Thyroid gland (tissue), 4 donors: ENCODE data around the gene NCOA3. TPM values are rescaled to one million over a fixed set of nuclear protein-coding genes. Genes with fewer than 3 reads are reported as not detected.

Experiments
- DNase-seq, 2 donors: peaks; one replicate each; pipeline ENCODE4 v3.0.0-alpha.2; 2019
- H3K27ac ChIP-seq, 3 donors: fragments of 200-600 bp; sonication (generic); 1 replicate in 2 of 3; 2 replicates in 1 of 3; pipeline ENCODE4 v1.5.1; 2016 to 2019; ENCODE audit warnings: mild to moderate bottlenecking in 1 of 3, moderate library complexity in 1 of 3
- H3K27me3 ChIP-seq: fragments of 200-600 bp; sonication (generic); one replicate; pipeline ENCODE4 v1.5.1; 2019
- H3K36me3 ChIP-seq, 2 donors: fragments of 200-600 bp; sonication (generic); one replicate each; pipeline ENCODE4 v1.5.1; 2016 to 2019
- H3K4me1 ChIP-seq, 2 donors: fragments of 200-600 bp; sonication (generic); one replicate each; pipeline ENCODE4 v1.5.1; 2017 to 2019
- H3K4me3 ChIP-seq, 3 donors: fragments of 200-600 bp; sonication (generic); replicated peaks in 1 of 3; 1 replicate in 2 of 3; 2 replicates in 1 of 3; pipeline ENCODE4 v1.5.1; 2016; ENCODE audit warnings: mild to moderate bottlenecking in 1 of 3
- H3K9me3 ChIP-seq: fragments of 200-600 bp; sonication (generic); one replicate; pipeline ENCODE4 v1.5.1; 2017
- CTCF ChIP-seq, 6 experiments: fragments of 200-600 bp in 3 of 6; fragments of 450-650 bp in 3 of 6; sonication (generic) in 3 of 6; IDR thresholded peaks; one replicate each; pipeline ENCODE4 v1.5.1; 2016 to 2019; ENCODE audit warnings: antibody characterized with exemption in 6 of 6, mild to moderate bottlenecking in 2 of 6, inconsistent platforms in 1 of 6, moderate library complexity in 1 of 6
- POLR2A ChIP-seq, 2 donors: fragments of 450-650 bp; IDR thresholded peaks; one replicate each; pipeline ENCODE4 v1.6.1; 2017; ENCODE audit warnings: antibody characterized with exemption in 2 of 2, mild to moderate bottlenecking in 2 of 2, moderate library complexity in 1 of 2
- WGBS, 2 donors: methylation state at CpG; one replicate each; pipeline ENCODE4 v1.1.5; 2017; 5-methylcytosine and 5-hydroxymethylcytosine counted together
- intact Hi-C: fragments of 100-400 bp; cut with DNase I; formaldehyde crosslinking; loops from one replicate; pipeline ENCODE4 v1.15.1; 2023
- total RNA-seq, 4 donors: library from RNA; depleted of rRNA; stranded (reverse); fragments of >200 nt; gene quantifications; one replicate each; pipeline ENCODE4 v1.2.3, GENCODE V29; 2016

NCOA3 gene
- total RNA-seq, 4 donors from 2014 or later: 28.7 to 45.2 (median 36.8) TPM

GRCh38 chr20:47596003-47596571, 94.4 kb downstream of the NCOA3 start:
- intact Hi-C loops: no loop called here
- Histone ChIP-seq H3K27me3 (no peaks in the 10 kb centered on the region), H3K4me1 (no peaks in the 10 kb centered on the region), H3K4me3 (no peak overlapping the region), H3K36me3 (no peaks in the 10 kb centered on the region), H3K9me3 (no peaks in the 10 kb centered on the region), H3K27ac (no peak overlapping the region)
- TF ChIP-seq POLR2A (IDR thresholded peaks at IDR 0.05) (no peak), CTCF (IDR thresholded peaks at IDR 0.05) (no peak)
- 96% methylated on average over 6 of the region's 6 CpGs for WGBS, 2 donors
- DNase-seq: no peak

GRCh38 chr20:47597090-47597489, 95.4 kb downstream of the NCOA3 start:
- no peak overlapping the region for H3K27ac ChIP-seq
- DNase-seq: no peak
- intact Hi-C loops: no loop called here
- no peaks in the 10 kb centered on the region for H3K36me3 ChIP-seq
- no peak for TF ChIP-seq POLR2A (IDR thresholded peaks at IDR 0.05)
- no peak for TF ChIP-seq CTCF (IDR thresholded peaks at IDR 0.05)
- H3K4me3 ChIP-seq: no peak overlapping the region
- no peaks in the 10 kb centered on the region for H3K27me3 ChIP-seq
- H3K4me1 ChIP-seq: no peaks in the 10 kb centered on the region
- no peaks in the 10 kb centered on the region for H3K9me3 ChIP-seq

GRCh38 chr20:47598911-47599744, 97.4 kb downstream of the NCOA3 start:
- Histone ChIP-seq H3K27me3 (no peaks in the 10 kb centered on the region), H3K27ac (no peak overlapping the region), H3K36me3 (no peaks in the 10 kb centered on the region), H3K4me1 (no peaks in the 10 kb centered on the region), H3K9me3 (no peaks in the 10 kb centered on the region), H3K4me3 (no peak overlapping the region)
- TF ChIP-seq POLR2A (IDR thresholded peaks at IDR 0.05): no peak
- no peak for TF ChIP-seq CTCF (IDR thresholded peaks at IDR 0.05)
- intact Hi-C loops: no loop called here
- no peak for DNase-seq
- WGBS, 2 donors: 93 to 96% methylated on average over 7 of the region's 7 CpGs

GRCh38 chr20:47600967-47601547, 99.4 kb downstream of the NCOA3 start:
- H3K9me3 ChIP-seq: no peaks in the 10 kb centered on the region
- intact Hi-C loops: no loop called here
- 90 to 91% methylated on average over 9 of the region's 9 CpGs for WGBS, 2 donors
- H3K27me3 ChIP-seq: no peaks in the 10 kb centered on the region
- H3K4me1 ChIP-seq: no peaks in the 10 kb centered on the region
- H3K36me3 ChIP-seq: no peaks in the 10 kb centered on the region
- no peak overlapping the region for H3K4me3 ChIP-seq
- no peak for TF ChIP-seq CTCF (IDR thresholded peaks at IDR 0.05)
- no peak for TF ChIP-seq POLR2A (IDR thresholded peaks at IDR 0.05)
- no peak overlapping the region for H3K27ac ChIP-seq
- no peak for DNase-seq

GRCh38 chr20:47603260-47603659, 101.6 kb downstream of the NCOA3 start:
- Histone ChIP-seq H3K9me3 (no peaks in the 10 kb centered on the region), H3K4me1 (no peaks in the 10 kb centered on the region), H3K27ac (no peak overlapping the region), H3K27me3 (no peaks in the 10 kb centered on the region), H3K4me3 (no peak overlapping the region), H3K36me3 (no peaks in the 10 kb centered on the region)
- 86 to 92% methylated on average over 8 to 9 of the region's 9 CpGs for WGBS, 2 donors
- intact Hi-C loops: no loop called here
- TF ChIP-seq POLR2A (IDR thresholded peaks at IDR 0.05) (no peak), CTCF (IDR thresholded peaks at IDR 0.05) (no peak)
- no peak for DNase-seq
